ENCODE measurements around the gene ACOT12. TPM values are rescaled to one million over a fixed set of nuclear protein-coding genes. Genes with fewer than 3 reads are reported as not detected.

The ACOT12 gene
- not detected for polyA plus RNA-seq

DNA sequence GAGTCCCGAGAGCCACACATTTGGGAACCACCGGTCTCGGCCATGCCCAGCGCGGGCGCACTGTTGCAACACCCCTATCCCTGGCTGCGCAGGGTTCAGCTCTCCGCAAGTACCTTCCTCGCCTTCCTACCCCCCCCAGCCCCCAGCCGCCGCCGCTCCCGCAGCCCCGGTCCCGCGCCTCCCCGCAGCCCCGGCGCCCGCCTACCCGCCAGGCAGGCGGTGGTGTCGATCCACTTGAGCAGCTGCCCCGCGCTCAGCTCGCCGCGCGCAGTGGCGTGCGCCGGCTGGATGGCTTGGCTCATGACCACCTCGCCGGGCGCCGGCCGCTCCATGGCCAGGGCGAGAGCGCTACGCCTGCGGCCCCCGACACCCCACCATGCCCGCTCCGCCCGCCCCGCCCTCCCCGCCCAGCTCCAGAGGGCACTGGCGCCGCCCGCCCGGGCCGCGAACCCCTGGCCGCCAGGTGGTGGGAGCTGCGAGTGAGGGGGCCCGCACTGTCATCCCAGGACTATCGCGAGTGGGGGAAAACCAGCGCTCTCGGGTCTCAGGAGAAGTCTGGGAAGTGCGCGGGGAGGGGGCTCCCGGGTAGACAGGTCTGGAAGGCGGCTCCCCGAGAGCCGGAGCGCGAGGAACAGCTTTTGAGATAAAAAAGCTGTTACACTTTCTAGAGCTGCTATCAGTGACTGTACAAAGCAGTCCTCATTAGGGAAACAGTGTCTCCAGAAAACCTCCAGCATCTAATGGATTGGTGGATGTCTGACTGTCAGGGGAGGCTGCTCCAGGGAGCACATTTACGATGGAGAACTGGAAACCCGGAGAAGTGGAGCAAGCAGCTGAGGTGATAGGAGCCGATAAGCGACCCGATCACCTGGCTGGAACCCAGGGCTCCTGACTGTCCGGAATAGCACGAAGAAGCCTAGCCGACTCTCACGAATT, at the start of gene ACOT12:
ACOT12 (minus strand) TSS at position 352 of the 936 bp plus-strand sequence; CDS start at position 332, 20 bp downstream.
- peak within 1 kb of the TSS in 2 of 4 donors; percentile 52 to 70 for H3K4me3 Mint-ChIP-seq
- peaks cover 0 to 5% (median 0%) of the 10 kb centered on the region in 3 donors for H3K4me1 Mint-ChIP-seq
- H3K36me3 Mint-ChIP-seq = no peaks in the 10 kb centered on the region
- H3K27ac Mint-ChIP-seq = no peak within 1 kb of the TSS
- peaks cover 3 to 5% (median 4%) of the 10 kb centered on the region in 3 donors for H3K9me3 Mint-ChIP-seq
- H3K27me3 Mint-ChIP-seq = peaks cover 26% of the 10 kb centered on the region

DNA sequence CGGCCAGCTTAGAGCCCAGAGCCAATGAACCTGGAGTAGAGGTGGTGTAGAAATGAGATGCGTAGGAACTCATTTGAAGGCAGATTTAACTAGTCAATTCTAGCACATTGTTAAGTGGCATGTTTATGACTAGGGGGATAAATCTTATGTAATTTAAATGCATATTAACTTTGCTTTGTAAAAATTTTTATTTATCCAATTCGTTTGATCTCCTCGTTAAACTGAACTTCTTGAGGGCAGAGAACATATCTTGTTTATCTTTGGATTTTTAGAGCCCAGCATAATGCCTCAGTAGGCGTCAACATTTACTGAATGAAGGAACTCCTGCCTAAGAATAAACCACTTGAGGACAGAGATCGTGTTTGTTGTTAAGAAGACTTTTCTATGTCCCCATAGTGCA, 41.1 kb upstream of the ACOT12 start:
- no peak overlapping the region for H3K4me3 Mint-ChIP-seq
- no peaks in the 10 kb centered on the region for H3K4me1 Mint-ChIP-seq
- no peak overlapping the region for H3K27ac Mint-ChIP-seq
- no peaks in the 10 kb centered on the region for H3K27me3 Mint-ChIP-seq
- peaks cover 3% of the 10 kb centered on the region for H3K36me3 Mint-ChIP-seq
- no peaks in the 10 kb centered on the region for H3K9me3 Mint-ChIP-seq

DNA sequence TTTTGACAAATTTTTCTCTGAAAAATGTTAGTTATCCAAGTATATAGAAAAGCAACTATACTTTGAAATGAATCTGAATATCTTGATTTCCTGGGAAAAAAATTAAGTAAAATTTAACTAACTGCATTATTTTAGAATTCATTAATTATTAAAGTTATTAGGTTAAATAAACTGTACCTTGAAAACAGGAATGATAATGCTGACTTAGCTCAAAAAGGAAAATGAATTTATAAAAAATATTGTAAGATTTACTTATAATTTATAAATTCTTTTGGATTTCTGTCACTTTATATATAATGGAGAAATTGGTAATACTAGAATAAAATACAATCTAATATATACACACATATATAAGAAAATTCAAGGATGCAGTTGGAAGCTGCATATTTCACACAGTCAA, 36.1 kb upstream of the ACOT12 start:
- Mint-ChIP-seq H3K4me1 (peaks cover 2 to 5% (median 3%) of the 10 kb centered on the region in 3 donors), H3K36me3 (peaks cover 3% of the 10 kb centered on the region), H3K4me3 (no peak overlapping the region)

DNA sequence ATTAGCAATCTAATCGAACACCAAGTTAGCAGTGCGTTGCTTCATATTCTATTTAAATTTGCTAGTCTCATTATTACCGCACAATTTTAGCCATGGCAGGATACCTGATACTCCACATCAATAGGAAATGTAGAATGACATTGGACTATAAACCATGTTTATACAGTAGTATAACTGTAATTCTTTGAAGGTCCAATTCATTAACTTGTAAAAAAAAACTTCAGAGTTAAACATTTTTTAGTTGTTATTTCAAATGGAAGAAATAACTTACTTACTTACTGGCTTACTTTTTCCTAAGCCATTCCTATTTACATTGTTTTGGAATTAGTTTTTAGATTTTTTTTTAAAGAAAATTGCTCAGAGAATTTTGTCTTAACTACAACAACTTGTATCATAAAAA, 35.4 kb upstream of the ACOT12 start:
- H3K27me3 Mint-ChIP-seq = no peaks in the 10 kb centered on the region
- H3K4me3 Mint-ChIP-seq = no peak overlapping the region
- H3K27ac Mint-ChIP-seq = no peak overlapping the region
- peaks cover 2 to 5% (median 3%) of the 10 kb centered on the region in 3 donors for H3K4me1 Mint-ChIP-seq
- H3K9me3 Mint-ChIP-seq = no peaks in the 10 kb centered on the region
- no peaks in the 10 kb centered on the region for H3K36me3 Mint-ChIP-seq

More for the DNA sequence above, 36.1 kb upstream of the ACOT12 start:
- Mint-ChIP-seq H3K27me3 (no peaks in the 10 kb centered on the region), H3K9me3 (no peaks in the 10 kb centered on the region), H3K27ac (no peak overlapping the region)

DNA sequence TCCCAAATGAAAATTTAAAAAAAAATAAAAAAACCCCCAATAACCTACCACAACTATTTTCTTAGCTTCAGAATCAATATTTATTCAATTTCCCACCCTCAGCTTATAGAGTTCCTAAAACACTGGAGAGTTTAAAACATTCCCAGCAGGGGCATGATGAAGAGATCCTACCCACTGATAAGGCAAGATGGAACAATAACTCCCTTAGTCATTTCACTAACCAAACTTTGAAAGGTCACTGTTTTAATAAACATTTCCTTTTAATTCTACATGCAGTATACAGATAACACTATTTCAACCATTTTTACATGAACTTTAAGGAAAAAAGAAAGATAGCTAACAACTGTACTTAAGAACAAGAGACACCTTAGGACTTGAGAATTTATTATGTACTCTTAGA, 34.9 kb upstream of the ACOT12 start:
- peaks cover under 1% of the 10 kb centered on the region for H3K36me3 Mint-ChIP-seq
- H3K27me3 Mint-ChIP-seq = no peaks in the 10 kb centered on the region
- peaks cover 2 to 5% (median 3%) of the 10 kb centered on the region in 3 donors for H3K4me1 Mint-ChIP-seq
- no peak overlapping the region for H3K4me3 Mint-ChIP-seq
- no peak overlapping the region for H3K27ac Mint-ChIP-seq
- H3K9me3 Mint-ChIP-seq = no peaks in the 10 kb centered on the region

DNA sequence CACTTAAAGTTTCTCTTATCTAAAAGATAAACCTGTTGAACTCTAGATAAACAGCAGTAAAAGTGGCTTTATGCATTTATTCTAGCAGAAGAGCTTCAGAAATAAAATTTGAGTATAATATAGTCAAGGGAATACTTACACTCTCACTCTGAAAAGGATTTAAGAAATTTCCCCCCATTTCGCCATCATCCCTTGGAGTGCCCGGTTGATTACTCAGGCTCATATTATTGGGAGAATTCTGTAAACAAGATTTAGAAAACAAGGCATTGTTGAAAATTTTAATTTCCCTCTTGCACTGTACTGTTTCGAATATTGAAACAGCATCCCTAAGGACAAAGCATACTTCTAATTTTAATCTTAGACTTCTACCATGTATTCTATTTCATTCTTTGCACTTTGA, 34.5 kb upstream of the ACOT12 start:
- Mint-ChIP-seq H3K27me3 (no peaks in the 10 kb centered on the region), H3K9me3 (no peaks in the 10 kb centered on the region), H3K4me1 (peaks cover 2 to 5% (median 3%) of the 10 kb centered on the region in 3 donors), H3K27ac (no peak overlapping the region), H3K36me3 (peaks cover 2% of the 10 kb centered on the region), H3K4me3 (no peak overlapping the region)

DNA sequence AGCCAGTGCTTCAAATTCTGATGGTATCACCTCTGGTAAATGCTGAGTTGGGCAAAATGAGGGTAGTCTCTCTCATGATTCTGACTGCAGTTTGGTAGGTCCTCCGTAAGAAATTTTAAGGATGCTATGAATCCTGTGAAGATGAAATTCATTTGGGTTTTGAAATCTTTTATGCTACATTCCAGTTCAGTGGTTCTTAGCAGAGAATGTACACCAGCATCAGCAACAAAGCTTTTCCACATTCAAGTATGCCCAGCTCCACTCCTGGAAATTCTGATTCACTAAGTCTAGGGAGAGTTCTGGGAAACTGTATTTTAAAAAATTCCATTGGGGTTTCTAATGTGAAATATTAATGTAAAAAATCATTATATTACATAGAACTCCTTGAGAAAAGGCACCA, 33.6 kb upstream of the ACOT12 start:
- Mint-ChIP-seq H3K9me3 (no peaks in the 10 kb centered on the region), H3K4me3 (no peak overlapping the region), H3K36me3 (peaks cover 2% of the 10 kb centered on the region), H3K27me3 (no peaks in the 10 kb centered on the region), H3K27ac (no peak overlapping the region), H3K4me1 (peaks cover 2 to 5% (median 3%) of the 10 kb centered on the region in 3 donors)

DNA sequence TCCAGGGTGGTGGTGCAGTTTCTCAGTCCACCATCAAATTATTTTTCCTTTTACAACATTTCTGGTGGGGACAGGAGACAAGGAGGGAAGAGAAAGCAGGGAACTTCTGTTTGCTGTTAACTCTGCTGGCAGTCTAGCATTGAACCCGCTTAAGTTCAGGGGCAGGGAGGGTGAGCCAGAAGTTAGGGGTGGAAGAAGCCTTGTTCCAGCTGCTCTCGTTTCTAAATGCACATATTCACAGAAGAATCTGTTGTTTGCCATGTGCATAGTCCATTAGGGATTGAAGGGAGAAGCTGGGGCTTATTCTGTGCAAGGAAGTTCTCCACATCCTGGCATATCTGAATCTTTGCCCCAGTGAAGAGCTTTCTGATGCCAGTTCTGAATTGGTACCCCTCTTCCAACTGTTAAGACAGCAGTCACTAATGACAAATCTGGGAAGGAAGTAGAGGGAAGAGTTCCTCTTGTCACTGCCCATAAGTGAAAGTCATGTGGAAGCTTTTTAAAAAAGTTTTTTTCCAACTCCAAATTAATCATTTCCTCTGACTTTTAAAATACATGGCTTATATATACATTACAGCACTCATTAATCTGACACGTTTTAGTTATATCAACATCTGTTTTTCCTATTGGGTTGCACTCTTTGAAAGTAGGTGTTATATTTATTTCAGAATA, 32.6 kb upstream of the ACOT12 start:
- peaks cover 2% of the 10 kb centered on the region for H3K36me3 Mint-ChIP-seq
- no peaks in the 10 kb centered on the region for H3K9me3 Mint-ChIP-seq
- no peak overlapping the region for H3K27ac Mint-ChIP-seq
- H3K4me3 Mint-ChIP-seq = no peak overlapping the region
- H3K27me3 Mint-ChIP-seq = no peaks in the 10 kb centered on the region
- H3K4me1 Mint-ChIP-seq = peaks cover 2 to 5% (median 3%) of the 10 kb centered on the region in 3 donors

DNA sequence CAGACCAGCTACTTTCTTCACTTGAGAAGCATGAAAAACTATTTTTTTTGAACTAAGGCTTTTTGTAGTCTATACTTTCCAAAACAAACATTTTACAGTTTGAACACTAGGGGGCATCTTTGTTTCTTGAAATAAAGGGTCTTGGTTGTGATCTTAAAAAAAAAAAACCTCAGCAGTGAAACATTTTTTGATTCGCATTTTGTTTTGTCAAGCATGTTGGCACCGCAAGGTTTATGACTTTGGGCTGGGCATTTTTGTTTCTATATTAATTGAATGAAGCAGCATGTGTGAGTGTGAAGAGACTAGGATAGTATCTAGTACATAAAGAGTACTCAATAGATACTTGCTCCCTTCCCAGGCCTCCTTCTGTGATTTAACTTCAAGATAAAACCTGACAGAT, 31.6 kb upstream of the ACOT12 start:
- Mint-ChIP-seq H3K27ac (peak overlapping the region in 1 of 3 donors; percentile 34), H3K4me1 (peaks cover 2 to 5% (median 3%) of the 10 kb centered on the region in 3 donors), H3K36me3 (peaks cover 2% of the 10 kb centered on the region), H3K27me3 (no peaks in the 10 kb centered on the region), H3K4me3 (no peak overlapping the region), H3K9me3 (no peaks in the 10 kb centered on the region)

DNA sequence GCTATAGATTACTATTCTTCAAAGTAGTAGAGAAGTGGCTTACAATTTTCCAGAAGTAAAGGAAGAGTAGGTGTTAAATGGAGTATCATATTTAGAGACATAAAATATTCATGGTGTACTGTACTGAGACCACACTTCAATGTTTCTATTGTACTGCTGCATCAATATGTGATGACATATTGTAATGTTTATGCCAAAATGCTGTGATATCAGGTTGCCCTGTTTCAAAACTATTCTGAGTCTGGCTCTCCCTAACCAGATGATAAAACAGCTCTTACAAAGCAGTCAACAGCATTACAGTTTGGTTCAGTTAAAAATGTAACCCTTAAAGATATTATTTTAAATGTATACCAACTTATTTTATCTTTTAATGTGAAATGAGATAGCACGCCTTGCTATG, 30.8 kb upstream of the ACOT12 start:
- H3K9me3 Mint-ChIP-seq = no peaks in the 10 kb centered on the region
- H3K4me3 Mint-ChIP-seq = no peak overlapping the region
- H3K36me3 Mint-ChIP-seq = peaks cover 2% of the 10 kb centered on the region
- H3K27ac Mint-ChIP-seq = no peak overlapping the region
- H3K4me1 Mint-ChIP-seq = peaks cover 2 to 5% (median 3%) of the 10 kb centered on the region in 3 donors
- H3K27me3 Mint-ChIP-seq = no peaks in the 10 kb centered on the region

DNA sequence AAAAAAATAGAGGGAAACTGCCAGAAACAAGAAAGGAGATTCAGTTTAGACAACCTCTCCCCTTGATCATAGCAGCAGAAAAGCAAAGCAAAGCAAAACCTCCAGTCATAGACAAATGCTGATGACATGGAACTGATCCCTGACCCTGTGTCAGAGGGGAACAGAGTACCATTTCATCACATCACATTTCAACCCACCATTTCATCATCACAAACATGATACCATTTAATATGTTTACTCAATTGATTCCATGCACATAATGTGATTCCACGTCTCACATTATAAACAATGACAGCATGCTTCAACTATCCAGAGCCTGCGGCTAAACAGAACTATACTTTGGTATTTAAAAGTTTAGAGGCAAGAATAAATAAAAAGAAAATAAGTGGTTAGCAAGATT, 28.7 kb upstream of the ACOT12 start:
- H3K27ac Mint-ChIP-seq = no peak overlapping the region
- peaks cover 2% of the 10 kb centered on the region for H3K36me3 Mint-ChIP-seq
- H3K4me3 Mint-ChIP-seq = no peak overlapping the region
- H3K9me3 Mint-ChIP-seq = no peaks in the 10 kb centered on the region
- no peaks in the 10 kb centered on the region for H3K27me3 Mint-ChIP-seq
- H3K4me1 Mint-ChIP-seq = peaks cover 2 to 5% (median 3%) of the 10 kb centered on the region in 3 donors

DNA sequence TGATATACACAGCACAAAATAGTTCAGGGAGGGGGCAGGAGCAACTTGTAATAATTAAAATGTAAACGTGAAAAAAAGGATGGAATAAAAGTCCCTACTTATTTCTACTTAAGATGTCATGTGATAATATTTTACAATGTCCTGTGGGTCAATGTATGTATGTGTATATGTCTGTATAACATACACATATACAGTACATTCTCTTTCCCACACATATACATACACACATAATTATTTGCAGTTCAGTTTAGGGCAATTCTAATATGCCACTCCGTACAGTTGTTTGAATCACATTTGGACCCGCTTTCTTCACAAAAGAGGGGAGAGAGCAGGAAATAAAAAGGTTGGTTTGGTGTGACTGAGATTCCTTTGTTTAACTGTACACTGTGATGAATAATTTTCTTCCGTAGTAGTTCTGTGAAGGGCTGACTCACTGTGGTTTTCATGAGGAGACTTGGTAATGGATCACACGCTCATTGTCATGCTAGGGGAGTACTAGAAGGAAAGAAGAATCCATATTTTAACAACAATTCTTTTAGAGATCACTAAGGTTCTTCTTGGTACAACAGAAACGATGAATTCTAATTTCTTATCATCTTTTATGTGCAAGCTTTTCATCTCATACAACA, 26.2 kb upstream of the ACOT12 start:
- no peaks in the 10 kb centered on the region for H3K9me3 Mint-ChIP-seq
- H3K27me3 Mint-ChIP-seq = no peaks in the 10 kb centered on the region
- H3K4me1 Mint-ChIP-seq = no peaks in the 10 kb centered on the region
- no peak overlapping the region for H3K27ac Mint-ChIP-seq
- H3K4me3 Mint-ChIP-seq = no peak overlapping the region
- peaks cover 2% of the 10 kb centered on the region for H3K36me3 Mint-ChIP-seq

DNA sequence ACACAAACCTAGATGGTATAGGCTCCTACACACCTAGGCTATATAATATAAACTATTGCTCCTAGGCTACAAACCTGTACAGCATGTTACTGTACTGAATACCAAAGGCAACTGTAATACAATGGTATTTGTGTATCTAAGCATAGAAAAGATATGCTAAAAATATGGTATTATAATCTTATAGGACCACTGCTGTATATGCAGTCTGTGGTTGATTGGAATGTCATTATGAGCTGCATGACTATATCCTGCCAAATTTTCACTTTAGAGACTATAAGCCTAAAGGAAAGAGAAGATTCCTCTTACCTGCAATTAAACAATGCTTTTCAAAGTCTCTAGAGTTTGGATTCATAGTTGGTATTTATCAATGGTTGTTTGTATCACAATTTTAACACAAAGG, 24.7 kb upstream of the ACOT12 start:
- Mint-ChIP-seq H3K9me3 (no peaks in the 10 kb centered on the region), H3K27me3 (no peaks in the 10 kb centered on the region), H3K4me1 (no peaks in the 10 kb centered on the region), H3K4me3 (no peak overlapping the region), H3K27ac (no peak overlapping the region), H3K36me3 (peaks cover 5% of the 10 kb centered on the region)

DNA sequence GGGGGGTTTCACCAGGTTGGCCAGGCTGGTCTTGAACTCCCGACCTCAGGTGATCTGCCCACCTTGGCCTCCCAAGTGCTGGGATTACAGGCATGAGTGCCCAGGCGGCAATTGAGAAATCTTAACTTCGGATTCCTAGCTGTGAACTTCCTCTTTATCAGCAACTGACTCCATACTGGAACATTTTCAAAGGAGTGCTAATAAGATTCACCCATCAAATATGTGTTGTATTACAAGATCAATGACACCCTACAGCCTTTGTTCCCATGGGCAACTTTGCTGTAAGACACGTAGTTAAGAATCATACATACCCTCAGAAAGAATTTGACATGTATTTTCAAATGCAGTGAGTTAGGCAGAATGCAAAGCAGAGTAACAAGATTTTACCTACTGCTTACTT, 23.1 kb upstream of the ACOT12 start:
- H3K4me1 Mint-ChIP-seq = no peaks in the 10 kb centered on the region
- peaks cover 5% of the 10 kb centered on the region for H3K36me3 Mint-ChIP-seq
- no peaks in the 10 kb centered on the region for H3K9me3 Mint-ChIP-seq
- H3K27me3 Mint-ChIP-seq = no peaks in the 10 kb centered on the region
- no peak overlapping the region for H3K4me3 Mint-ChIP-seq
- no peak overlapping the region for H3K27ac Mint-ChIP-seq

DNA sequence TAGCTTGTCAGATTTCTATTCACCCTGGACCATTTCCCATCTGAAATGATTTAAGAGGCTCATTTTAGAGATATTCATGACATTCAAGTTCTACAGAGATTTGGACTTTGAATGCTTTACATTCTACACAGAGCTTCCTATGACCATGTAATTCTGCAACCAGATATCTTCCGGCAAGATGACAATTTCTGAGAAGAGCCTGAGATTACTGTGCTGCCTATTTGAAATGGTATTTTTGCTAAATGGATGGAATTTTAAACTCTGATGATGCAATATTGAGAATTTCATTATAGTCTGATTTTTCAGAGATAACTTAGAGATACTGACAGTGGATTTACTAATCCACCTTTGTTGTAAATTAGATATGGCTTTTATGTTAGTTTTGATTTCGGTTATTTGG, 16.0 kb upstream of the ACOT12 start:
- Mint-ChIP-seq H3K36me3 (peaks cover 8% of the 10 kb centered on the region), H3K4me3 (no peak overlapping the region), H3K9me3 (no peaks in the 10 kb centered on the region), H3K4me1 (no peaks in the 10 kb centered on the region), H3K27me3 (no peaks in the 10 kb centered on the region), H3K27ac (no peak overlapping the region)
